HG02571 (cell line): Measurements from ENCODE around the gene GRIA2.
"Not testable (repeated sequence)": the region's sequence is repeated elsewhere in the genome, so short reads cannot be mapped to it uniquely, and the experiment has no call there.

Experiments used
- ATAC-seq: cut with Tn5 transposase; IDR thresholded peaks from one replicate; pipeline ENCODE4 v1.9.1; 2021; ENCODE audit warnings: mild to moderate bottlenecking, moderate library complexity; ENCODE audit not compliant: unreplicated experiment

Gene GRIA2

DNA sequence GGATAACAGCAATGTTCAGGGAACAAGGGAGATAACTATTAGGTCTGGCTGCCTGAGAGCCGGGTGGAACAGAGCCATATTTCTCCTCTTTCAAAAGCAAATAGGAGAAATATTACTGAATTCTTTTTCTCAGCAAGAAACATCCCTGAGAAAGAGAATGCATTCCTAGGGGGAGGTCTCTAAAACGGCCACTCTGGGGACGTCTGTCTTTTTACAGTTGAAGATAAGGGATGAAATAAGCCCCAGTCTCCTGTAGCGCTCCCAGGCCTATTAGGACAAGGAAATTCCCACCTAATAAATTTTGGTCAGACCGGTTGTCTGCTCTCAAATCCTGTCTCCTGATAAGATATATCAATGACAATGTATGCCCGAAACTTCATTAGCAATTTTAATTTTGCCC, 37.6 kb downstream of the GRIA2 start:
- ATAC-seq = not testable (repeated sequence)

DNA sequence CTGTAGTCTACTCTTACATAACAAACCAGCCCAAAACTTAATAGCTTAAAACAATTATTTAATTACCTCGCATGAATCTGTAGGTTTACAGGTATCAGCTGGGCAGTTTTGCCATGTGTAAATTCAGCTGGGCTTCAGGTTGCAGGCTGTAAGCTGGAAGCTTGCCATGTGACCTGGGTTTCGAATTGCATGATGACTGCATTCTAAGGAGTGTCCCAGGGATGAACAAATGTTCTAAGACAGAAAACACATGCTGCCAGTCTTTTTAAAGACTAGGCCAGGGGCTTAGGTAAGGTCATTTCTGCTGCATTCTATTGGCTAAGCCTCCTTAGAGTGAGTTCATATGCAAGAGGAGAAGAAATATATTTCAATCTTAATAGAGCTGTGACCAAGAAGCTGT, 44.8 kb downstream of the GRIA2 start:
- ATAC-seq = no peak

DNA sequence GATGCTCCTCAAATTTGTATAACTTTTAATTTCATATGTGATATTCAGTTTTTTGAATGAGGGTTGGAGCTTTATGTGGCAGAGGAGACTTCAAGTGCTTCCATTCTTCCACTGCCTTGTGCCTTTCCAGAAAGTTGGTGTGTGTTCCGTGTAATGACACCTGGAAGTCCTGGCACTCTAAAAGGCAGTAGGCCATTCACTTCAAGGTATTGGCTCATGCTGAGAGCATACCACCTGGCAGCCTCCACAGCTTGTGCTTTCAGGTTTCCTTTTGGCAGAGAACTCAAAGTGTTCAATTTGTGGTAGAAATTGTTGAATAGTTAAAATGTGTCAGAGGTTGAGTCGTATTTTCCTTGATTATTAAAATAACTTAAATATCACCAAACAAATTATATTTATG, 49.6 kb downstream of the GRIA2 start:
- ATAC-seq = no peak

DNA sequence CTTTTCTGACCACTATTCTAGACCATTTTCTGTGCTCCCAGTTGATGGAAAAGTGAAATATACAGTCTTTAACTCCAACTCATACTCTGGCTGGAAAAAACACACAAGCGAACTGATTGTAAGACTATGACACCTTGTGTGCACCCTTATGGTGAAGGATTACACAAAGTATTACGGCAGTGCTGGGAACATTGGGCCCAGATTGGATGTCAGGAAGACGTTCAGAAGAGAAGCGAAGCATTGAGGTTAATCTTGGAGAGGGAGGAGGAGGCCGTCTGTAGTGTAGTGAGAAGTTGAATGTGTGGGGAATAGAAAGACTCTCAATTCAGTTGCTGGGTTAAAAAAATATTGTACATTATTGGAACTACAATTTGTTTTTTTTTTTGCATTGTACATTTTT, 50.0 kb downstream of the GRIA2 start:
- ATAC-seq = no peak

DNA sequence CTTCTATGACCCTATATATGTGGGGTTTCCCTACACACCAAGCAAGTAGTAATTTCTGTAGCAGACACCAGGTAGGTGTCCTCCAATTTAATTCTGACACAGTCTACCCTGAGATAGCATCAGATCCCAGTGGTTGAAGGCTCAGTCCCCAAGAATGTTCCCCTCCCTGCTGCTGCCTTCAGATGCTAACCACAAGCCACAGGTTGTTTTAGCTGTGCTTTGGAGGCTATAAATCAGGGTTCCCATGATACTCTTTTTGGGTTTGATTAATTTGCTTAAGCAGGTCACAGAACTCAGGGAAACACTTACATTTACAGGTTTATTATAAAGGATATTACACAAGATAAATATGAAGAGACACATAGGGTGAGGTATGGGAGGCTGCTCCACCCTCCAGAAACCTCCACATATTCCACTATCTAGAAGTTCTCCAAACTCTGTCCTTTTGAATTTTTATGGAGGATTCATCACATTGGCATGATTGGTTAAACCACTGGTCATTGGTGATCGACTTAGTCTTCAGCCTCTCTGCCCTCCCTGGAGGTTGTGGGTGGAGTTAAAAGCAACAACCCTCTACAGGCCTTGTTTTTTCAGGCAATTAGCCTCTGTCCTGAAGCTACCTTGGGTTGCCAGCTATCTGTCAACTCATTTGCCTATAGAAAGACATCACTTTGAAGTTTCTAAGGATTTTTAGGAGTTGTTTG, 50.8 kb downstream of the GRIA2 start:
- ATAC-seq = no peak

DNA sequence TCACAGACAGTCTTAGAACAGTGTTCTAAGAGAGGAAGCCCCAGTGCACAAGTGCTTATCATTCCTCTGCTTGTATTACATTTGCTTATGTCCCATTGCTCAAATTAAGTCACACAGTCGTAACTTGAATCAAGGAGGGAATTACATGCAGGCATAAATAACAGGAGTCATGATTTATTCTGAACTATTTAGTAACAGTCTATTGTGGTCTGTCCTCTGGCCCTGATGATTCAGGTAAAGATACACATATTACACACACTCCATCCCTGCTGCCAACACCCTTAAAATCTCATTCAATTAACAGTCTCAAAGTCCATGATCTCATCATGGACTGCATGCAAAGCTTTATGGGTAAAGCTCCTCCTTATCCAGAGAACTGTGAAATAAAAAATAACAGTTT, 60.1 kb downstream of the GRIA2 start:
- no peak for ATAC-seq

DNA sequence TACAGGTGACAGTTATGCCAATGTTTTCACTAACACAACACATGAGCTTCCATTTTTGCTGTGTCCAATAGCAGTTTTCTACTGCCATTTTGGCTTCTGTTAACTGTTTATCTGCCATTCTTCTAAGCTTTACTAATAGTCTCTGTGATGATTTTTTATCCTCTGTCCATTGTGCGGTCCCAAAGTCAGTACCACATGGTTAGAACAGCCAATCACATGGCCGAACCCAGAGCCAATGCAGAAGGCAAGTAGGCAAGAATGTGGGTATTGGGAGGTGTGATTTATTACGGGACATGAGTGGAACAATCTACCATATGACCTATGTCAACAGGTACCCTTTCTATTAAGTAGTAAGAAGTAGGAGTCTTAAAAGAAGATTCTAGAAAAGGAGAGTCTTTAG, 61.5 kb downstream of the GRIA2 start:
- no peak for ATAC-seq

DNA sequence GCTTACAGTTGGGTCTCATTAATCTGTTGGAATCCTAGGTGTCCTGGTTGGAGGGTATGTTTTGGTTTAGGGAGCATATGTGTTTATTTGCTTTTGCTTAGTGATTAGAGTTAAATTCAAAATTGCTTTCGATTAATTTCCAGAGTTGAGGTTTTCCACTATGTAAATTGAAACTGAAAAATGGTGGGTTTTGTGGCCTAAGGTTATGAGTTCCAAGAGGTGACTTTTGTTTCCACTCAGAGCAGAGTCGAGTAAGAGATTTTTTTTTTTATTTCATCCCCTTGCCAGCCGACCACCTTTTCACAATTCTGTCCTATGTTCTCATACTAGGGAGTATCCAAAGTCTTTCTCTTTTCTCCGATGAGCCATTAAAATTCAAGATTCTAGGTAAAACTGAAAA, 66.9 kb downstream of the GRIA2 start:
- ATAC-seq = no peak

DNA sequence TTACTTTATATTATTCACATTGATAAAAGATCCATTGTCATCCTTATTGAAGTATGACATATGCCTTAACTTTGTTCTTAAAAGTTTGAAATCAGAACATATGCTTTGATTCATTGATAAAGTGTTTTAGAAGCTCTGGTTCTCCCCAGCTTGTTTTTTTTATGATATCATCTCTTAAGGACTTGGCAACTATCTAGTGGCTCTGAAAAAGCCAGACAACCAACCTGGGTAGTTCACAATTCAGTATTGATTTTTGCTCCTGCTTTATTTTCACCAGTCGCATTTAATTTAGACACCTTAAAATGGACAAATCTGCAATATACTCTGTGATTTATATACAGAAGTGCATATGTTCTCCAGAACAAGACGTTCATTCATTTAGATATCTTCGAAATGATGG, 70.1 kb downstream of the GRIA2 start:
- ATAC-seq = no peak

DNA sequence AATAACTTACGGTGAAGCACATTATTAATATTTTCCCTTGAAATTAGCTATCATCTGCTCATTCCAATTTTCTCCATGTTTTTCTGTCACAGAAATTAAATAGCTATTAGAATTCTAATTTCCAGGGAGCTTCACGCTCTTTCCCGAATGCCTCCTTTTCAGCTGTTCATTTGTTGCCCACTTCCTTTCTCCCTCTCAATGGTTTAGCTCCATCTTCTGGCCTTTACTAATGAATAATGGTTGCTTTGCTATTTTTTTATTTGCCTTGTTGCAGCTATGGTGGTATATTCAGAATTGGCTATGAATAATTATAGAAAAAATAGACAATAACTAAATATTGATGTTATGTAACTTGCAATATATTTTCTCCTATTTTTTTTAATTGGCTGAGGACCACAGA, 70.5 kb downstream of the GRIA2 start:
- ATAC-seq = no peak

DNA sequence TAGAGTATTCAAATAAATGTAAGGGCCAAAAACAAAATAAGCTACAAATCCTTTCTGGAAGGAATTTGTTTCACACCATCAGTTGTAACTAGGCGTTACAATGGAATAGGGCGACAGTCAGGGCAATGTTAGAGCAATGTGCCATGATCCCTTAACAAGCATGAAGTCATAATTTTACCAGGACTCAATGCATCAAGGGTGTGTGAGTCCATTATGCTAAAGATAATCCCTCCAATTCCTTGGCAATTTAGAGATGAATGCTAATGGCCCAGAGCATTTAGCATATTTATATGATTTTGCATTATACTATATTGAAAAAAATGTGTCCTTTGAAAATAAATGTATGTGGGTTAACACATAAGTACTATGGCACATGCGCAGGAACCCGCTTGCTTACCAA, 73.1 kb downstream of the GRIA2 start:
- no peak for ATAC-seq

DNA sequence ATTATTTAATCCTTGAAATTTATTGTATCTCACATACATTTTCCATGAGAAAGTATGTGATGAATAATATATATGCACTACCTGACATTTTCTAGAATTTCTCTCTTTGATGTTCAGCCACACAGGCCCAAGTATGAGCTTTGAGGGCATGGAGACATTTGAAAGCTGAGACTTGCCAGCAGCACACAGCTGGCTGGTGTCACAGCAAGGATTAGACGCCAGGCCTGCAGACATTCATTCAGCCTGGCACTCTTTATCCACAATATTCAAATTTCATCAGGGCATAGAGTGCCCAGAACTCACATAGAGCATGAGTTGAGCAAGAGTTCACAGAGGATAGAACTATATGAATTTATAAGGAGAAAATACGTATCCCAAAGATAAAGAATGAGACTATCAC, 74.0 kb downstream of the GRIA2 start:
- no peak for ATAC-seq

DNA sequence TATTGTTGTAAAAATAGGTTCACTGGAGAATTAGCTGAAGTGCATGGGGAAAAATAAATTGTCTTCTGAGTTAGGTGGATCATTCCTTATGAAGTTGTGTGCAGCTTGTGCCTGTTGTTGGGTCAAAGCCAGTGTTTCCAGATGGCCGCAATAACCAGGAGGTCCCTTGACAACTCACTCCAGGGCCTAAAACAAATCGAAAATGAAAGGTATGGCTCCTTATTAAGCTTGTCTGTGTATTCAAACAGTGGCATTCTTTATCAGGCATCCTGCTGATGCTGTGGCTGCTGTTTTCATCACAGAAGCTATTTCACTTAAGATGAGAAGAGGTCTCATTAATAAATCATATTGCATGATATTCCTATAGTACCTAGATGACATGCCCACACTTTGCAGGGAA, 80.2 kb downstream of the GRIA2 start:
- no peak for ATAC-seq

DNA sequence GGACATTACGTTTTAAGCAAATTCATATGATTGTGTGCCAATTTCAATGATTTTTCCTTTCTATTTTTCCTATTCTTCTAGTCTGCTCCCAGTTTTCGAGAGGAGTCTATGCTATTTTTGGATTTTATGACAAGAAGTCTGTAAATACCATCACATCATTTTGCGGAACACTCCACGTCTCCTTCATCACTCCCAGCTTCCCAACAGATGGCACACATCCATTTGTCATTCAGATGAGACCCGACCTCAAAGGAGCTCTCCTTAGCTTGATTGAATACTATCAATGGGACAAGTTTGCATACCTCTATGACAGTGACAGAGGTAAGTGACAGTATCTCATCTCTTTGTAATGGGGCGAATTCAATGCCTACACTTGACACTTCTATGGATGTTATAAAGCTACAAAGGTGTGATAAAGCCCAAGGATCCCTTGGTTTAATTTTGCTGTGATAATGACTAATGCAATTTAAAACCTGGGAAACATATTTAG, 83.0 kb downstream of the GRIA2 start:
- no peak for ATAC-seq

DNA sequence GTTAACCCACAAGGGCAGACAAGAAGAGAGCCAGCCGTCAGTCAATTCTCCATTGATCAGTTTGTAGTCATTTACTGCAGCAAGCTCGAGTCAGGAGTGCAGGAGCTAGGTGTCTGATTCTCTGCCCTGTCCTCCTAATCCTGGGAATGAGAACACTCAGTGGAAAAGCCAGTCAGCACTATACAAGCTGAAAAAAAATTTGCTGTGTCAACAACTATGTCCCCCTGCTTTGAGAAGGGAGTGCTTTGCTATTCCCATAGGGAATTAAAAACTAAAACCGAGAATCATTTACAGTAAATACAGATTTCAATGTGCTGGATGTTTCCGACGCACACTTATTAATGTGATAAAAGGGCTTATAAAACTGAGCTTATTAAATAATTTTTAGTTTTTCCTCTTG, 84.2 kb downstream of the GRIA2 start:
- ATAC-seq = no peak

DNA sequence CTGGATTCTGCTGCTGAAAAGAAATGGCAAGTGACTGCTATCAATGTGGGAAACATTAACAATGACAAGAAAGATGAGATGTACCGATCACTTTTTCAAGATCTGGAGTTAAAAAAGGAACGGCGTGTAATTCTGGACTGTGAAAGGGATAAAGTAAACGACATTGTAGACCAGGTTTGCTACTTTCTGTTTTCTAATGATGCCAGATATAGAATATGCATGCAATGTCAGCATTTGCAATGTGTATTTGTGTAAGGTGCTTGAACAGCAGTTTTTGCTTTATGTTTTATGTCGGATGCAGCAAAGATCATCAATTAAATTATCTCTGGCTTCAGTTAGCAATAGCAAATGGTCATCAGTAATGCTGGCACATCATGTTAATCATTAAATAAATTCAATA, 92.2 kb downstream of the GRIA2 start:
- ATAC-seq = no peak

DNA sequence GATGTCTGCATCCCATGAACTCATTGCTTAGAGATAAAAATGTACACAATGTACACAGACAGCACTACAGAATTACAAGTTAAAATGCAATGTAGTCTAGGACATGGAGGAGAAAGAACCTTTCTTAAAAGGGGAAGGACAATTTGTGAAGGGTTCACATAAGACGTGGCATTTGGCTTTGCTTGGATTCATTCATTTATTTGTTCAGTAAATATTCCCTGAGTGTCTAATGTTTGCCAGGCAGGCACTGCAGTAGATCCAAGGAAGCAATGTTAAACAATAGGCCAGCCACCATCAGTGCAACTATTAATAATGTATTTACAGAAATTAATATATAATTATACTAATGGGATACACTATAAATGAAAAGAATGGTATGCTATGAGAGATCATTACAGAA, 94.4 kb downstream of the GRIA2 start:
- no peak for ATAC-seq

DNA sequence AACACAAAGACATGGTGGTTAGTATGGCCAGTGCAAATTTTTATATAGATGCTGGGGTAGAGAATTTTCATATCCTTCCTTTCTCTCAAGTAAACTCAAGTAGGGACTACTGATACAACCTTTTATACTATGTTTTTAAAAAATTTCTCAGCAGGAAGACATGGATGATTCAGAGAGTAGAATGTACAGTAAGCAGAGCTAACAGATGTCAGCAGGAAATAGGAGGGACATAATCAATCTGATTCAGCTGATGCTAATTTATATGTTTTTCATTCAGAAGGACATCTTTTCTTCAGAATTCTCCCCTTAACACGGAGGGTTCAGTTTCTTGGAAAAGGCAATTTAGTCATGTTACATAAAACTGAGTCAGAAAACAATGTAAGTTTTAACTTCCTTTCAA, 95.4 kb downstream of the GRIA2 start:
- no peak for ATAC-seq

DNA sequence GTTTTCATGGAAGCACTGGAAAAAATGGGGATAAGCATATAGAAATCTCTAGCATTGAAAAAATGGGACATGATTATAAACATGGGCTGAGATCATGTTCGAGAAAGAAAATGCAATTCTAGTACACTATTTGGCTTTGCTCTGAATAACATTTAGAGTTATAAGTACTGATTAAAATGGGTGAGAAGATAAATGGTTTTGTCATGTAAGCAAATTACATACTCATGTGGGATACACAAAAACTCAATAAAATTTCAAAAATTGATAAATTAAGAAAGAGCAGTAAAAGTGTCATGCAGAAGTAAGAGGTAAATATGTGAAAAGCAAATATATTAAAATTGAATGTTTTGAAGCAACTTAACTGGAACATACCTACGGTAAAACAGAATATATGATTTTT, 99.6 kb downstream of the GRIA2 start:
- ATAC-seq = no peak

DNA sequence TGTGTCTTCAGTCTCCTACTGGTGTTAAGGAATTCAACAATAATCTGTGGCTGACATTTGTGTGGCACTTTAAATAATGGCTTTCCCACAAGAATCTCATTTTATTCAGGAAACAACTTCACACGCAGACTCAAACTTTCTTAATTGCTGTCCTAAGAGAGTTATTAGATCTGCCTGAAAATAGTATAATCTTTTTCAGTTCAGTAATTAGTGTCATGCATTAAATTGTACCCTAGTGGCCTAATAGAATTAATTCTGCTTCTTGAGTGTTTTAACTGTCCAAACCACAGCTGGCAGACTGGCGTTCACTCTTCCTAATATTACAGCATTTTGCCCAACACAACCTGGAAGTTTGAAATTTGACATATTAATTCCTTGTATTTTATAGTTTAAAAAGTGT, 107.1 kb downstream of the GRIA2 start:
- no peak for ATAC-seq

DNA sequence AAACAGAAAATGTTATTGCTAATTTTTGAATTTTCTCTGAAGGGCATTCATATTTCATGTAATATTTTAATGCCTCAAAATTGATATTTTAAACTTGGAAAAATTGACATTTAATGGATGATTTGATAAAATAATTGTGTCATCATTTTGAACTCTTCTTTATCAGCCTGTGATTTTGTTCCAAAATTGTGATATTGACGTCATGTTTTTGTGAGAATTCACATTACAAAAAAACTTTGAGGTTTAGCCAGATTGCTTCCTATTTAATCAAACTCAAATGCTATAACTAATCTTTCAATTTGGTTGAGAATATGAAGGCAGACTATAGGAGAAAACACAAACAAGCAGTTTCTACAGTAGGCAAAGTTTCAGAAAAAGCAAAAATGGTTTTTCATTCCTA, 137.4 kb downstream of the GRIA2 start:
- ATAC-seq = no peak

DNA sequence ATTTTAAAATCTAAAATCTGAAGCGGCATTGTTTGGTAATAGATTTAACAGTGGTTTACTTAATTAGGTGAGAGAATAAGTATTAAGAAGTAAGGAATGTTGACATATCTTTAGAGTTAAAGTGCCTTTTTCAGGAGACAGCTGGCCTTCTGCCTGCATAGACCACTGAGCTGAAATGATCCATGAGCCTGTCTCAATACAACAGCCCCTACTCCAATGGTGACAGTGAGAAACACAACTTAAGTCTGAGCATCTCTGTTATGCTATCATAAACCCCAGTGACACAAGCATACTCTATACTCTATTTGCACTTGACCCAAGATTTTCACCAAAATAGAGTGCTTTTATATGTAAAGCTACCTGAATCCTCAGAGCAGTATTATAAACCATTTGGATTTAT, 137.9 kb downstream of the GRIA2 start:
- ATAC-seq = no peak

DNA sequence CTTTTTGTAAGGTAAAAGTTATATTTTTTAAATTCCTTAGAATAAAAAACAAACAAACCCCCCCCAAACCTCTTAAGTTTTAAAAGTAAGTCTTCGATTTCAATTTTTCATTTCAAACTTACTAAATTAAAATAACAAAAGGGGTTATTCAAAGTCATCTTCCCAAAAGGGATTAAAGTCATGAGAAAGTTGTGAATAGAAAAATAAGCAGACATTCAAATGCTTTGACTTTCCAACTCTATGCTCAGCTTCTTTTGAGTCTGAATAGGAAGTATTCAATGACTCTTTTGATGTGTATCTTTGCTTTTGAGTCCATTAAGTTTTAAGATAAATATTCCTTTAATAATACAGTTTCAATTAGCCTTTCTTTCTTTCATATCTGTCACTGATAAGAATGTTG, 138.3 kb downstream of the GRIA2 start:
- ATAC-seq = no peak
